Fibroblast of skin of abdomen (primary cell): ENCODE data around the gene AVPR2. TPM values are rescaled to one million over a fixed set of nuclear protein-coding genes. Genes with fewer than 3 reads are reported as not detected.

ENCODE experiments used
- DNase-seq: peaks from one replicate; pipeline ENCODE4 v3.0.0-alpha.2; 2013
- polyA plus RNA-seq, 2 experiments: library from polyadenylated mRNA; unstranded; fragments of 120-200 nt; gene quantifications; one replicate each; pipeline ENCODE4 v1.2.1, GENCODE V29; 2013; ENCODE audit not compliant: insufficient read length in 2 of 2

Gene AVPR2
- polyA plus RNA-seq (2013, experiment 1 of 2; ENCODE audit: insufficient read length) = not detected
- polyA plus RNA-seq (2013, experiment 2 of 2; ENCODE audit: insufficient read length) = not detected

GRCh38 chrX:153903991-153904957 lies at the start of gene AVPR2:
AVPR2 (plus strand) TSS chrX:153904673; CDS start chrX:153905146, 473 bp downstream.
- no peak for DNase-seq

DNA sequence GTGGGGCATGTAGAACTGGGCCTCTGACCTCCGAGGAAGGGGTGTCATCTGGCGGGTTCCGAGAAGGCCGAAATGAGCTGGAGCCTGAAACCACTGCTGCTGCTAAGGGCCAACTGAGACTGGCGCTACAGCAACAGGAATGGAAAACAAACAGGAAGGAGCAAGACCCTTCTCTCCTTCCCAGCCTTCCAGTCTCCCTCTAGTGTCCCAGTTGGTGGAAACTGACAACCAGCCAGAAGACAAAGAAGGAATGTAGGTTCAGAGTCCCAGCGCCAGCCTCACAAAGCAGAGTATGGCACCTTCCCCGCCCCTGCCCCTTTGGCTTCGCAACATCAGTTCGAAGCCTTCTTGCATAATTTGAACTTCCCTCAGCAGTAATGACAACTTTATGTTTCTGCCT lies 49.8 kb upstream of the AVPR2 start:
- no peak for DNase-seq

DNA sequence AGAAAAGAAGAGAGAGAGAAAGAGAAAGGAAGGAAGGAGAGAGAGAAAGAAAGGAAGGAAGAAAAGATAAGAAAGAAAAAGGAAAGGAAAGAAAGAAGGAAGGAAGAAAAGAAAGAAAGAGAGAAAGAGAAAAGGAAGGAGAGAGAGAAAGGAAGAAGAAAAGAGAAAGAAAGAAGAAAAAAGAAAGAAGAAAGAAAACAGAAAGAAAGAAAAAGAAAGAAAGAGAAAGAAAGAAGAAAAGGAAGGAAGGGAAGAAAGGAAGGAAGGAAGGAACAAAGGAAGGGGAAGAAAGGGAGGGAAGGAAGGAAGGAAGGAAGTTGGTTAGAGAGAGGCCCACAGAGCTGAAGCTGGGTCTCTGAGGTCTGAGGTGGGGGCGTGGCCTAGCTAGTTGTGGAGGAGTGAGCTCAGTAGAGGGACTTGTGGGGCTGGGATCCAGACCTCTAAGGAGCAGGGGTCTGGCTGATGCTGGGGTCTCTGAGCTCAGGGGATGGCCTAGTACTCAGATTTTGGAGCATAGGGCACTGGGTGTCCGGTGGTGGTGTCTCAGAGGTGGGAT lies 47.0 kb upstream of the AVPR2 start:
- DNase-seq = no peak

DNA sequence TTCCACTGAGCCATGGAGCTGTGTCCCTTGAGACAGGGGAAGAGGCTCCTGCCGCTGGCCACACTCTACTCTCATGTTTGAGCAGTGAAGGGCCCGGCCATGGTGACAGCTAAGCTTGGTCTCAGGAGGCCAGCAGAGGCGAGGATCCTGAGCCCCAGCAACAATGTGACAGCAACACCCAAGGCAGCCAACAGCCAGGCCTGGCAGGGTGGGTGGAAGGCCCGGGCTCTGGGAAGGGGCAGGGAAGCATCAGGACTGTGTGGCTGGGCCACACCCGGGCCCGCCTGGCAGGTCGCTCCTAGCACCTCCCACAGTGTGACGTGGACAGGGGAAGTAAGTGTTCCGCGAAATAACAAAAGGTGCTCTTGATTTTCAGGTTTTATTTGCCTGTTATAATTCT lies 43.3 kb upstream of the AVPR2 start:
- no peak for DNase-seq

GRCh38 chrX:153861733-153862310 lies 42.7 kb upstream of the AVPR2 start:
- no peak for DNase-seq

DNA sequence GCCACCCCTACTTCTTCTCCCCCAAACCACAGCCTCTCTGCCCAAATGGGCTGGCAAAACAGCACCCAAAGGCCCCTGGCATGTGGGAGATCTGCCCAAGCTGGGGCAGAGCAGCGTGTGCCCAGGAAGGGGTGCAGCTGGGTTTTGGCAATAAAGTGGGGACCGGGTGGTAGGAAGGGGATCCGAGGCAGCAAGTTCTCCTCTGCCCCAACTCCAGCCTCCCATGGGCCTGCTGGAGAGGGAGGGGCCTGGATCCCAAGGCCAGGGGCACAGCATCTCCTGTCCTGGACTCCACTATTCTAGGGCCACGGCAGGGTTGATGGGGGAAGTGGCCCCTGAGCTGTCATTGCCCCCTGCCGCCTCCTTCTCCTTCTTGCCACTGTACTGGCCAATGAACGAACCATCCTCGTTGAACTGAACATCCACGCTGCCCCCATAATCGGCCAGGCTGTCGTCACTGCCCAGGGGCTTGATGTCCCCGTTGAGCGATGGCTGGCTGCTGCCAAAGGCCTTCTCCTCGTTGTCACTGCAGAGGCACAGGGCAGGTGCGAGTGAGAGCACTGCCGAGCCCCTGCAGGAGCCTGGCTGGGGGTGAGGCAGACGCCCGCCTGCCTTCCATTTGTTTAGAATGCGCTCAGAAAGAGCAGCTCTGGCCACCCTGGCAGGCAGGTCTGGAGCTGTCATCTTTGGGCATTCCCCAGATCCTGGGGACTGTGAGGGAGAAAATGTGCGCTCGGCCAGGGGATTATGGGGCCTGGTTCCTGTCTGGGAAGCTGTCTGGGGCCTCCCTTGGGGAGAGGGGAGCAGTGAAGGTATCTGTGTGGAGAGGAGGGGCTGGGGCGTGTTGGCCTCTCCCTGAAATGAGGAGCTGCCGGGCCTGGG lies 41.9 kb upstream of the AVPR2 start:
- no peak for DNase-seq

- no peak for DNase-seq
These were observed 41.1 kb upstream of the AVPR2 start for GRCh38 chrX:153863251-153863991.

DNA sequence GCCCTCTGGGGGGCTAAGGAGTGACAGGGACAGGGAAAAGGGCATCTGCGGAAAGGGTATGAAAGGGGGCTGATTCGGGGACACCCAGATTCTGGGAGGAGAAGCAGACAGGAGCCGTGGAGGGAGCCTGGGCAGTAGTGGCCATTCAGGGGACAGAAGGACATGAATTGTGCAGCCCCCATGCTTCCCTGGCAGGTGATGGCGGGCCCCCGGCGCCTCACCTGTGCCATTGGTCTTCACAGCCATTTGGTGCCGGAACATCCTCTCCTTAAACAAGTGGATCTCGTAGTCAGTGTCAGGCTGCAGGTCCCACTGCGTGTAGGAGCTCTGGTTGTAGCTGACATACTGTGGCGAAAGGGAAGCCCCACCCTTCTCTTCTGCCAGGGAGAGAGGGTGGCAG lies 40.4 kb upstream of the AVPR2 start:
- no peak for DNase-seq

GRCh38 chrX:153864561-153865320 lies 39.7 kb upstream of the AVPR2 start:
- DNase-seq = no peak

DNA sequence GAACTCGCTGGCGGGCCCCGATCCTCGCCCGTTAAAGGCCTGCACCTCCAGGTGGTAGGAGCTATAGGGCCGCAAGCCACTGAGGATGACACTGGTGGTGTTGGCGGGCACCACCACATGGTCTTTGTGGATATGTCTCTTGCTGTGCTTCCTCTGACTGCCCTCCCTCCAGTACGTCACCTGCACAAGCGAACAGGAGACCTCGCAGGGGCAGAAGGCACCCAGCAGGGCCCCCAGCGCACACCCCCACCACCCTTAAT lies 39.2 kb upstream of the AVPR2 start:
- no peak for DNase-seq

- no peak for DNase-seq
These were observed 38.8 kb upstream of the AVPR2 start for GRCh38 chrX:153865685-153866084.

GRCh38 chrX:153866302-153867019 lies 38.0 kb upstream of the AVPR2 start:
- no peak for DNase-seq

GRCh38 chrX:153867139-153867538 lies 37.3 kb upstream of the AVPR2 start:
- no peak for DNase-seq

DNA sequence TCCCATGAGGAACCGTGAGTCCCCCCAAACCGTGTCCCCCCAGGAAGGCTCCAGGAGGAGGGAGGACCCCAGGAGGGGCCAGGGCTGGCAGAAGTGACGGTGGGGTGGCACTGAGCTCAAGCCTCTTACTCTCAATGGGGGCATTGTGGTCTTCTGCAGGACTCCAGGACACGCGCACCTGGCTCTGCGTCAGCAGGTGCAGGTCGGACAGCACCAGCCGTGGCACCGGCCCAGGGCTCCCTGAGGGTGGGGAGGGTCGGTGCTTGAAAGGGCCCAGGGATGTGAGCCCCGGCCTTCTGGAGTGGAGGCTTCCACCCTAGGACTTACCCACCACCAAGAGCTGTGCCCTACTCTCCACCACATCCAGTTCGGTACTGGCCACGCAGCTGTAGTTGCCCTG lies 36.8 kb upstream of the AVPR2 start:
- no peak for DNase-seq

DNA sequence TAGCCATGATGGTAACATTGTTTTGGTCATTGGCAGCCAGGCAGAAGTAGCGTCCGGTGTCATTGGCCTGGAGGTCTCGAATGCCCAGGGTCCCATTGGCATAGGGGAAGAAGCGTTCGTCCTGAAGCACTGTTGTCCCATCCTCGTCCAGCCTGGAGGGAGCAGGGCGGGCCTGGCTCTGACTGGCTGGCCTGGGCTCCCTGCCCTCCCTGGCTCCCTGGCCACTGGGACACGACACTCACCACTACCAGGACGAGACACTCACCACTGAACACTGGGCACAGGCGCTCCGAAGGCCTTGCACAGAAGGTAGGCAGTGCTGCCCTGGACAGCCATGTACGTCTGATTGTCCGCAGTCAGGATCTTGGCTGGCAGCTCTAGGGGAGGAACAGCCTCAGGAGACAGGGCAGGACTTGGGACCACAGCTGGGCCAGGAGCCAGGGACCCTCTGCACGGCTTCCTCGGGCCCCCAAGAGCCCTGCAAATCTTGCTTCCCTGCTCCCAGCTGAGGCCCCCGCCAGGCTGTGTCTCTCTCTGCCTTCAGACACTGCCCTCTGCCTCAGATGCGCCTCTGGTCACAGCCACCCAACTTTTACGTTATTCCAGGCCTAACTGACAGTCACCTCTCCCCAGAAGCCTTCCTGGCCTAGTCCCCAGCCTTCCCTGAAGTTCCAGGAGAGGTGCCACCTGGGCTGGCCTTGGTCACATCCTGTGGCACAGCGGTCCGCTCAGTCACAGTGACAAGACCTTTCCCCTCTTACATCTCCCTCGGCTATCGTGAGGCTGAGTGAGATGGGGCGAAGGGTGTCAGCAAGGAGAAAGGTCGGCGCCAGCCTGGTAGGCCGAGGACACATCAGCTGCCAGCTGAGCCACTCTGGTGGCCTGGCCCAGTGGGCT lies 35.6 kb upstream of the AVPR2 start:
- DNase-seq = no peak

DNA sequence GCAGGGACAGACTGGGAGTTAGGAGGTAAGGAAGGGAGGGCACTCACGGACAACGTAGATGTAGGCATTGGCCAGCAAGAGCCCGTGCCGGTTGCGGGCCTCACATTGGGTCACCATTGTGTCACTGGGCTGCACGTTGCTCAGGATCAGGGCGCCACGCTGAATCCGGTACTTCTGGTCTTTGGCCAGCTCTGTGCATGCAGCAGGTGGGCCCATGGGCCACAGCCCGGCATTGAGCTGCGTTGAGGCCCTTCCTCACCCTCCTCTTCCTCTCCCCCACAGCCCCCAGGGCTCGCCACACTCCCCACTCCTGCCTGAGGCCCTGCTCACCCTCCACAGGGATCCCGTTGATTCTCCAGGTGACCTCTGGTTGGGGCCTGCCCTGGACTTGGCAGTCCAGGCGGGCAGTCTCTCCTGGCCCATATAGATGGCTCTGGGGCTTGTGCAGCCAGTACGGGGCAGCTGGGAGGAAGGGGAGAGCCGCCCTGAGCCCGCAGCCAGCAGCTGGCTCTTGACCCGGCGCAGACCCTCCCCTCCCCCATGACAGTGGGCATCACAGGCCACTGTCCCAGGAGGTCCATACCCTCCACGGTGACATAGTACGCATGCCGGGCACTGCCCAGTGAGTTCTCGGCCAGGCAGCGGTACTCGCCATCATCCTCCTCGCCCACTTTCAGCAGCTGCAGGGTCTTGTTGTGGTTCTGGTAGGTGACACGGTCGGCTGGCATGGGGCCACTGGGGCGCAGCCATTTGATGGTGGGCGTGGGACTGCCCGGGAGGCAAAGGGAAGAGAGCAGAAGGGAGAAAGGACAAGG lies 34.8 kb upstream of the AVPR2 start:
- no peak for DNase-seq

- DNase-seq = no peak
These were observed 34.2 kb upstream of the AVPR2 start for GRCh38 chrX:153870288-153870690.

- DNase-seq = no peak
These were observed 33.6 kb upstream of the AVPR2 start for GRCh38 chrX:153870791-153871360.
